ENCODE results near the gene IRF4.

Gene IRF4

DNA sequence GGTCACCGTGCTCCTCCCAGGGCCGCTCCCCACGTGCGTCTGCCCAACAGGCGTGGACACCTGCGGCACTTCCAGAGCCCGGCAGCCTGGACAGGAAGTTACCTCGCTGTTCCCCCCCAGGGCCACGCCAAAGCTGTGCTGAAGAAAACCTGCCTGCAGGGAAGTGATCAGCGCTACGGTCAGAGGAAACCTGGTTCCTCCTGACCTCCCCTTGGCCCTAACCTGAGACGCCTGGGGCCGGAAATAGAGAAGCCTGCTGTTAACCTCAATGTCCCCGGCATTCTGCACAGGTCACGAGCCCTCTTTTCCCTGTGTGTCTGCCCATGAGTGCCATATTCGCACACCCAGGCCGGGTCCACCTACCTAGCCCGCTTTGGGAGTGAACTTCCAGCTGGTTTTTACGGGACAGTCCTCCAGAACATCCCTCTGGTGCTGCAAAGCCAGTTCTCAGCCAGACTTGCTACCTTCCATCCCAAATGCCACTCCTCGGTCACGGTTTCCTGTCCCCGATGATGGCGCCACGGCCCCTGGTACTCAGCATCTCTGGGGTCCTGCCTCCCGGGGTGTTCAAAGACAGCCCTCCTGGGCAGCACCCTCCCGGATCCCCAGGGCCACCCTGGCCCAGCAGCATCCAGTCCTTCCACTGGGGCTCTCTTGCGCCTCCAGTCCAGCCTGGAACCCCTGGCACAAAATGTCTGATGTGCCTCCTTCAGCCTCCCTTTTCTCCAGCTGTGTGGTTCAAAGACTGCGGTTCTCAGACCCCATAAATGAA is 12.0 kb upstream of the IRF4 start:
- no peak overlapping the region for H3K4me3 ChIP-seq (ENCODE audit: low read depth, low read length)
- TF ChIP-seq, protein P1, sequence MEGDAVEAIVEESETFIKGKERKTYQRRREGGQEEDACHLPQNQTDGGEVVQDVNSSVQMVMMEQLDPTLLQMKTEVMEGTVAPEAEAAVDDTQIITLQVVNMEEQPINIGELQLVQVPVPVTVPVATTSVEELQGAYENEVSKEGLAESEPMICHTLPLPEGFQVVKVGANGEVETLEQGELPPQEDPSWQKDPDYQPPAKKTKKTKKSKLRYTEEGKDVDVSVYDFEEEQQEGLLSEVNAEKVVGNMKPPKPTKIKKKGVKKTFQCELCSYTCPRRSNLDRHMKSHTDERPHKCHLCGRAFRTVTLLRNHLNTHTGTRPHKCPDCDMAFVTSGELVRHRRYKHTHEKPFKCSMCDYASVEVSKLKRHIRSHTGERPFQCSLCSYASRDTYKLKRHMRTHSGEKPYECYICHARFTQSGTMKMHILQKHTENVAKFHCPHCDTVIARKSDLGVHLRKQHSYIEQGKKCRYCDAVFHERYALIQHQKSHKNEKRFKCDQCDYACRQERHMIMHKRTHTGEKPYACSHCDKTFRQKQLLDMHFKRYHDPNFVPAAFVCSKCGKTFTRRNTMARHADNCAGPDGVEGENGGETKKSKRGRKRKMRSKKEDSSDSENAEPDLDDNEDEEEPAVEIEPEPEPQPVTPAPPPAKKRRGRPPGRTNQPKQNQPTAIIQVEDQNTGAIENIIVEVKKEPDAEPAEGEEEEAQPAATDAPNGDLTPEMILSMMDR (conservative IDR thresholded peaks at IDR 0.05; ENCODE audit: low read depth, low read length) = no peak
- DNase-seq (ENCODE audit: low read depth) = no peak

GRCh38 chr6:380234-381218 is 11.0 kb upstream of the IRF4 start:
- TF ChIP-seq, protein P1 (conservative IDR thresholded peaks at IDR 0.05; ENCODE audit: low read depth, low read length) = no peak
- no peak overlapping the region for H3K4me3 ChIP-seq (ENCODE audit: low read depth, low read length)
- no peak for DNase-seq (ENCODE audit: low read depth)

DNA sequence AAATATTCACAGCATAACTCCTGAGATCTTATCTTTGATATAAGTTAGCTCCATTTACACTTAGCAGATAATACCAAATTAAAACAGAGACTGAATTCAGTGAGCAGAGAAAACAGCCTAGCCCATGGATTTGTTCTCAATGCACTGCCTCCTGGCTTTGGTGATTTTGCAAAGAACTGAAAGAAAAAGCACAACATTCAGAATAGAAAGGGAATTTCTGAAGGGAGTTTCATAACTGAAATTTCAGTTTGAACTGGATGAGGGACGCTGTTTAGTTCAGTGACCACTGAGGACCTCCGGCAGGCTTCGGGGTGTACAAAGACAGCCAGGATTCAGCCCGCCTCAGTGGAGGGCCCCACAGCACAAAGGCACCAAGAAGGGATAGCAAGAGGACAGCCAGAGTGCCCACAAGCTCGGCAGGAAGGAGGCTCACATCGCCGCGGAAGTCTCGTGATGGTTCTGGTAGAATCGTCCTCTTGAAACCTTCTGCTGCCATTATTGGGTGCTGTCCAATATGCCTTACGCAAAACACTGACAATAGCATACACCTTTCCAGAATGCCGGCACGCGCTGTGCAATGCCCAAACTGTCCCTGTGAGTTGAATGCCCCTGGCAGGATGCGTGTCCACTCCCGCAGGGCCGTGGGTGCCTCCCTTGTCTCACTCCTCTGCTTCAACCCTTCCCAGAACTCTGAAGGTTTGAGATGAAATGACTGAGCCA is 9.7 kb upstream of the IRF4 start:
- TF ChIP-seq, protein P1 (conservative IDR thresholded peaks at IDR 0.05; ENCODE audit: low read depth, low read length) = no peak
- no peak for DNase-seq (ENCODE audit: low read depth)

DNA sequence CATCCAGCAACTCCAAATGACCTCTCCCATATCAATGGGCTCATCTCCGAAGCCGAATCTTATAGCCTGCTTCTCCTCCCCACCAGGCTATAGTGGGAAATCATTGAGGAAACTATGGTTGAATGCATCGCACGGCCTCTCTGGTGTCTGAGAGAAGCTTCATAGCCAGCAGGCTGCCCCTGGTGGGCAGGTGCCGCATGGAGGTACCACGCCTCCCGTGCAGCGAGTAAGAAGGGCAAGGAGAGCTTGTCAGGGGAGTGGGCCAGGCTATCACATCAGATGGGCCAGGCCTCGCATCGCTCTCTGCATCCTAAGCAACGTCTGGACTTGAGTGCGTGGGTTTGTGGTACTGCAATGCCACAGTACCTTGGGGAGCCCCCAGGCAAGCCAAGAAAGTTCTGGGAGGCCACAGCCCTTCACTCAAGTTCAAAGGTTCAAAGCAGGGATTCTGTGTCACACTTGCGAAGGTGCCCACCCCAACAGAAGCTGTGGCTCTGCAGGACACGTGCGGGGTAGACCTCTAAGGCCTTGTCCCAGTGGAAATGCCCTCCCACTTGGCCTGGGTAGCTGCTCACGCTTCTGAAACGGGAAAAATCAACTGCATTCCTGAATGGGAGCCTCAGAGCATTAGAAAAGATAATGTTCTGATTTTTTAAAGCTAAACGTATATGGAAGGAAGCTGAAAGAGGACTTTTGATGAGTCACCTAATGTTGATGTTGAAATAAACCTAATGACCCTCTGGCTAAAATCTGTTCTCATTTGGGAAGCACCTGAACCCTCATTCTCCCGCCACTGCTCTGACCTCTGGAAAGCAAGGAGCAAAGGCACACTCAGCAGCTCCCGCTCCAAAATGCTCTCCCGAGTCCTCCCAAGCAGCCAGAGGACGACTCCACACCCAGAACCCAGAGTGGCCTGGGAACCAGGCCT is 8.4 kb upstream of the IRF4 start:
- no peak for DNase-seq (ENCODE audit: low read depth)
- TF ChIP-seq, protein P1 (conservative IDR thresholded peaks at IDR 0.05; ENCODE audit: low read depth, low read length) = no peak

More for the DNA sequence above, 9.7 kb upstream of the IRF4 start:
- H3K4me3 ChIP-seq (ENCODE audit: low read depth, low read length) = no peak overlapping the region

DNA sequence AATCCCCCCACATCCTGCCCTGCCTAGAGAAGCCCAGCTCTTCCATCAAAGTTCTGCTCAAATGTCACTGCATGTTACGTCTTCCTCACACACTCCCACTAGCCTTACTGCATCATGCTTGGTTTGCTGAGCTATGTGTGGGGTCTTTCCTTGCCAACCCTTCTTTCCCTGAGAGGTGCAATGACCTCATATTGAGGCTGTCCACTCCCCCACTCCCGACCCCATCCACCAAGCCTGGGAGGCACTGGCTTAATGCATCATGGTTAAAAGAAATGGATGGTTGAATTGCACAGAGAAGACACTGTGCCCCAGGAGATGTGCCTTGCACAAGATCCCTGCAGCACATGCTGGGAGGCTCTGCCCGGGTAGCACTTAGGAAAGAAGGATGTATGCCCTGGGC is 7.7 kb upstream of the IRF4 start:
- H3K4me3 ChIP-seq (ENCODE audit: low read depth, low read length) = no peak overlapping the region
- no peak for DNase-seq (ENCODE audit: low read depth)
- TF ChIP-seq, protein P1 (conservative IDR thresholded peaks at IDR 0.05; ENCODE audit: low read depth, low read length) = no peak

More for the DNA sequence above, 8.4 kb upstream of the IRF4 start:
- H3K4me3 ChIP-seq (ENCODE audit: low read depth, low read length) = no peak overlapping the region

GRCh38 chr6:384898-385297 is 6.7 kb upstream of the IRF4 start:
- H3K4me3 ChIP-seq (ENCODE audit: low read depth, low read length) = no peak overlapping the region
- TF ChIP-seq, protein P1 (conservative IDR thresholded peaks at IDR 0.05; ENCODE audit: low read depth, low read length) = no peak
- DNase-seq (ENCODE audit: low read depth) = no peak
